IMR-90 (cell line): ENCODE data around the gene SLC39A11. TPM values are rescaled to one million over a fixed set of nuclear protein-coding genes. Genes with fewer than 3 reads are reported as not detected.

Experiments
- ATAC-seq: fragments of 200-7000 bp; cut with Tn5 transposase; 2 replicates; pipeline ENCODE4 v1.9.1; 2020; ENCODE audit warnings: low read depth, mild to moderate bottlenecking, moderate library complexity
- BruUV-seq: library from RNA; stranded (reverse); fragments of 400-500 nt; replicated peaks from 2 replicates; lab custom pipeline; 2021; lab: Mats Ljungman, UMichigan
- CTCF ChIA-PET: fragments of 300-600 bp; formaldehyde crosslinking; extraction: SDS; loops from one replicate; lab custom pipeline; 2021; ENCODE audit warnings: antibody characterized with exemption; lab: Yijun Ruan, JAX
- POLR2A ChIA-PET: fragments of 300-600 bp; sonication (Branson Sonifier 250); formaldehyde crosslinking; loops from one replicate; lab custom pipeline; 2022; ENCODE audit warnings: antibody characterized with exemption; ENCODE audit not compliant: unreplicated experiment; lab: Charles Lee
- DNase-seq: peaks from one replicate; pipeline ENCODE4 v3.0.0; 2013
- H2AFZ ChIP-seq: replicated peaks from 2 replicates; pipeline ENCODE3; 2013; ENCODE audit warnings: low read length, mild to moderate bottlenecking; ENCODE audit not compliant: poor library complexity
- H2AK5ac ChIP-seq: 2 replicates; pipeline ENCODE4 v1.6.1; 2013; ENCODE audit warnings: low read depth, low read length, inconsistent platforms
- H2AK9ac ChIP-seq: replicated peaks from 2 replicates; pipeline ENCODE3; 2013; ENCODE audit warnings: mild to moderate bottlenecking, low read depth, low read length, moderate library complexity; ENCODE audit not compliant: poor library complexity
- H2BK120ac ChIP-seq: 2 replicates; pipeline ENCODE4 v1.6.1; 2013; ENCODE audit warnings: low read depth, low read length, inconsistent platforms
- H2BK15ac ChIP-seq: 3 replicates; pipeline ENCODE4 v1.6.1; 2013; ENCODE audit warnings: low read depth, low read length, inconsistent platforms
- H2BK20ac ChIP-seq: 2 replicates; pipeline ENCODE4 v1.6.1; 2013; ENCODE audit warnings: low read depth, mild to moderate bottlenecking, inconsistent platforms, low read length, moderate library complexity
- H2BK5ac ChIP-seq: 2 replicates; pipeline ENCODE4 v1.6.1; 2013; ENCODE audit warnings: mild to moderate bottlenecking, low read depth, low read length, inconsistent platforms; ENCODE audit not compliant: poor library complexity, severe bottlenecking
- H3K14ac ChIP-seq: replicated peaks from 2 replicates; pipeline ENCODE4 v1.6.1; 2013; ENCODE audit warnings: low read depth, low read length, inconsistent platforms
- H3K18ac ChIP-seq: 2 replicates; pipeline ENCODE4 v1.6.1; 2013; ENCODE audit warnings: low read depth, low read length, control low read depth
- H3K23ac ChIP-seq: 2 replicates; pipeline ENCODE4 v1.6.1; 2013; ENCODE audit warnings: low read depth, low read length, inconsistent platforms
- H3K27ac ChIP-seq: 2 replicates; pipeline ENCODE4 v1.5.1; 2013; ENCODE audit warnings: mild to moderate bottlenecking, control low read depth, low read length; ENCODE audit not compliant: insufficient read depth
- H3K27me3 ChIP-seq: 2 replicates; pipeline ENCODE4 v1.6.1; 2013; ENCODE audit warnings: low read length; ENCODE audit not compliant: control insufficient read depth, insufficient read depth
- H3K36me3 ChIP-seq: 2 replicates; pipeline ENCODE4 v1.6.1; 2013; ENCODE audit warnings: low read length, mixed read lengths; ENCODE audit not compliant: control insufficient read depth, insufficient read depth
- H3K4ac ChIP-seq: 2 replicates; pipeline ENCODE4 v1.6.1; 2013; ENCODE audit warnings: low read depth, low read length, inconsistent platforms
- H3K4me1 ChIP-seq: 2 replicates; pipeline ENCODE4 v1.6.1; 2013; ENCODE audit warnings: low read length, mixed read lengths; ENCODE audit not compliant: control insufficient read depth, insufficient read depth
- H3K4me2 ChIP-seq: 2 replicates; pipeline ENCODE4 v1.6.1; 2013; ENCODE audit warnings: low read depth, mild to moderate bottlenecking, control low read depth, low read length, moderate library complexity
- H3K4me3 ChIP-seq: 2 replicates; pipeline ENCODE4 v1.5.1; 2013; ENCODE audit warnings: low read depth, mild to moderate bottlenecking, control low read depth, low read length, moderate library complexity; ENCODE audit not compliant: insufficient read depth
- H3K56ac ChIP-seq: 2 replicates; pipeline ENCODE4 v1.6.1; 2013; ENCODE audit warnings: low read length, inconsistent platforms; ENCODE audit not compliant: insufficient read depth; ENCODE audit errors: extremely low read depth
- H3K79me1 ChIP-seq, 2 experiments: 2 replicates each; pipeline ENCODE4 v1.6.1; 2013; ENCODE audit warnings: low read length in 2 of 2, inconsistent platforms in 1 of 2, low read depth in 1 of 2
- H3K9ac ChIP-seq: 2 replicates; pipeline ENCODE4 v1.6.1; 2013; ENCODE audit warnings: low read depth, low read length, control low read depth
- H3K9me1 ChIP-seq: 2 replicates; pipeline ENCODE4 v1.6.1; 2013; ENCODE audit warnings: low read length, inconsistent platforms; ENCODE audit not compliant: insufficient read depth
- H3K9me3 ChIP-seq: 2 replicates; pipeline ENCODE4 v1.6.1; 2013; ENCODE audit warnings: low read length; ENCODE audit not compliant: control insufficient read depth, insufficient read depth
- H4K20me1 ChIP-seq: 2 replicates; pipeline ENCODE4 v1.6.1; 2013; ENCODE audit warnings: low read length, inconsistent platforms; ENCODE audit not compliant: insufficient read depth
- H4K5ac ChIP-seq: 2 replicates; pipeline ENCODE4 v1.6.1; 2013; ENCODE audit warnings: mild to moderate bottlenecking, low read depth, low read length, control low read depth
- H4K8ac ChIP-seq, 2 experiments: 2 replicates each; pipeline ENCODE4 v1.6.1; 2013; ENCODE audit warnings: low read depth in 2 of 2, low read length in 2 of 2, control low read depth in 1 of 2, inconsistent platforms in 1 of 2
- H4K91ac ChIP-seq: 2 replicates; pipeline ENCODE4 v1.6.1; 2013; ENCODE audit warnings: low read depth, low read length, inconsistent platforms; ENCODE audit not compliant: insufficient read depth
- BHLHE40 ChIP-seq: fragments of 150-350 bp; IDR thresholded peaks from 2 replicates; pipeline ENCODE4 v1.6.1; 2016; ENCODE audit warnings: mild to moderate bottlenecking, low read depth, low read length
- CEBPB ChIP-seq: IDR thresholded peaks from 2 replicates; pipeline ENCODE4 v1.6.1; 2012; ENCODE audit warnings: low read depth, low read length, improper control_type of control experiment
- CHD1 ChIP-seq: IDR thresholded peaks from 2 replicates; pipeline ENCODE4 v1.6.1; 2012; ENCODE audit warnings: low read depth, low read length, improper control_type of control experiment
- FOS ChIP-seq: fragments of 150-350 bp; IDR thresholded peaks from 2 replicates; pipeline ENCODE4 v1.6.1; 2016; ENCODE audit warnings: low read depth, low read length
- MAFK ChIP-seq: IDR thresholded peaks from 2 replicates; pipeline ENCODE4 v1.6.1; 2012; ENCODE audit warnings: low read depth, low read length, improper control_type of control experiment
- MAZ ChIP-seq: IDR thresholded peaks from 2 replicates; pipeline ENCODE4 v1.6.1; 2012; ENCODE audit warnings: low read depth, mild to moderate bottlenecking, low read length, improper control_type of control experiment, moderate library complexity, borderline replicate concordance
- MXI1 ChIP-seq: IDR thresholded peaks from 2 replicates; pipeline ENCODE4 v1.6.1; 2012; ENCODE audit warnings: low read depth, mild to moderate bottlenecking, low read length, moderate library complexity, borderline replicate concordance
- NFE2L2 ChIP-seq: fragments of 150-350 bp; IDR thresholded peaks from 2 replicates; pipeline ENCODE4 v1.6.1; 2016; ENCODE audit warnings: low read depth, mild to moderate bottlenecking, low read length
- POLR2A ChIP-seq: IDR thresholded peaks from 2 replicates; pipeline ENCODE4 v1.6.1; 2012; ENCODE audit warnings: mild to moderate bottlenecking, low read depth, low read length
- RAD21 ChIP-seq: IDR thresholded peaks from 2 replicates; pipeline ENCODE4 v1.6.1; 2012; ENCODE audit warnings: low read length, improper control_type of control experiment
- RCOR1 ChIP-seq: IDR thresholded peaks from 2 replicates; pipeline ENCODE4 v1.6.1; 2012; ENCODE audit warnings: mild to moderate bottlenecking, low read length, improper control_type of control experiment; ENCODE audit not compliant: insufficient replicate concordance
- RFX5 ChIP-seq: IDR thresholded peaks from 2 replicates; pipeline ENCODE4 v1.8.0; 2012; ENCODE audit warnings: low read depth, mild to moderate bottlenecking, low read length, moderate library complexity
- SMC3 ChIP-seq: fragments of 150-350 bp; IDR thresholded peaks from 2 replicates; pipeline ENCODE4 v1.6.1; 2016; ENCODE audit warnings: low read depth, mild to moderate bottlenecking, antibody characterized with exemption, low read length, moderate library complexity
- WGBS, 2 experiments: methylation state at CpG; one replicate each; pipeline versions ENCODE4 v1.1.5 to v1.1.7; 2013; ENCODE audit warnings: missing lambda C conversion rate in 2 of 2; ENCODE audit not compliant: insufficient read length in 1 of 2; ENCODE audit errors: extremely low coverage in 2 of 2; 5-methylcytosine and 5-hydroxymethylcytosine counted together
- dilution Hi-C: fragments of 300-500 bp; cut with HindIII; formaldehyde crosslinking; loops from one replicate; pipeline ENCODE4 v1.14.3; 2018; ENCODE audit warnings: low sequenced_read_pairs; ENCODE audit not compliant: unreplicated experiment
- in situ Hi-C: fragments of 300-500 bp; cut with MboI; formaldehyde crosslinking; loops from 3 replicates; pipeline ENCODE4 v1.14.3; 2019; ENCODE audit warnings: low sequenced_read_pairs, inconsistent platforms, mixed read lengths
- intact Hi-C: fragments of 100-400 bp; cut with micrococcal nuclease; formaldehyde crosslinking; loops from 2 replicates; pipeline ENCODE4 v1.10.0; 2022
- polyA plus RNA-seq, 3 experiments: library from polyadenylated mRNA; depleted of rRNA; stranded (reverse); fragments of >200 nt; gene quantifications; 2 replicates each; pipeline ENCODE4 v1.2.3, GENCODE V29; 2012; ENCODE audit warnings: low replicate concordance in 1 of 3
- total RNA-seq: library from RNA; depleted of rRNA; stranded (reverse); fragments of >200 nt; gene quantifications from 2 replicates; pipeline ENCODE4 v1.2.3, GENCODE V29; 2012
- TF ChIP-seq, protein P1 (sequence below): fragments of 150-350 bp; IDR thresholded peaks from 2 replicates; pipeline ENCODE4 v1.6.1; 2017; ENCODE audit warnings: mild to moderate bottlenecking, antibody characterized with exemption, low read length, low read depth
- TF ChIP-seq, protein P2 (sequence below): conservative IDR thresholded peaks from 2 replicates; pipeline ENCODE4 v1.5.1; 2012; ENCODE audit warnings: mild to moderate bottlenecking, low read depth, low read length, improper control_type of control experiment
- TF ChIP-seq, protein P3 (sequence below): fragments of 150-350 bp; IDR thresholded peaks from 2 replicates; pipeline ENCODE4 v1.6.1; 2016; ENCODE audit warnings: low read depth, mild to moderate bottlenecking, low read length, moderate library complexity, borderline replicate concordance

SLC39A11 gene
- total and polyA plus RNA-seq, 2 of the 4 experiments (the other 2 are of a cell fraction) = 8.8 to 14.3 TPM

DNA sequence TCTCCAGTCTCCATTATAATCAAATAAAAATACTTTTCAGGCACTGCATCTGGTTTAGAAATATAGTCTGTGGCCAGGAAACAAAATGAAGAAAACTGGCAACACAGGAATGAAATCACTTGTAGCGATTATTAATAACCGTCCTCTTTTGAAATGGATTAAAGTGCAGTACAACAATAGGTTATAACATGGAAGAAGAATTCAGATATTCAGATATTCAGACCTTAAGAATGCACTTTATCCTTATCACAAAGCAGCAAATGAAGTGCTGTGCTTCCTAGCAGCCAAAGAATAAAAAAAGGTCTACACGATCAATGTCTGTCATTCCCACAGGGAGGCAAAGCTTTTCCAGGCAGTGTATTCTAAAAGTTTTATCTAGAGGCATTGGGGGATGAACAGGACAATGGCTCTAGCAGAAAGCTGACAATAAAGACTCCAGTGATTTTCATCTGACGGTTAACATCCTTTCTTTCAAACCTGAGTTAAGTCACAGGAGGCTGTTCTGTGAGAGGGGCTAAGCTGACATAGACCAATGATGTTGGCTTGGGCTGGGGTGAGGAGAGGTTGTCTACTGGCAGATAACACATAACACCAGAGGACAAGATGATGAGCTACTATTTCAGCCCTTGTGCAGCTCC lies 259.2 kb downstream of the SLC39A11 start:
- no peaks in the 10 kb centered on the region for H3K79me1 ChIP-seq
- no CpG with 5 or more reads among the region's 4 CpGs for WGBS, 2 experiments

More for the DNA sequence above, 259.2 kb downstream of the SLC39A11 start:
- Histone ChIP-seq H2BK20ac (no peak overlapping the region), H3K4me2 (no peak overlapping the region), H3K9me1 (no peaks in the 10 kb centered on the region), H4K91ac (no peak overlapping the region), H4K8ac (no peak overlapping the region), H2AFZ (no peak overlapping the region), H3K23ac (no peak overlapping the region), H3K9ac (no peak overlapping the region), H2BK15ac (no peak overlapping the region), H3K4me1 (no peaks in the 10 kb centered on the region), H3K18ac (no peak overlapping the region), H3K27me3 (no peaks in the 10 kb centered on the region), H3K27ac (no peak overlapping the region), H3K36me3 (no peaks in the 10 kb centered on the region), H2BK5ac (no peak overlapping the region), H2AK9ac (no peak overlapping the region), H4K20me1 (no peaks in the 10 kb centered on the region), H3K9me3 (no peaks in the 10 kb centered on the region), H3K4ac (no peak overlapping the region), H2AK5ac (no peak overlapping the region), H3K56ac (no peak overlapping the region), H3K14ac (no peak overlapping the region), H3K4me3 (no peak overlapping the region), H2BK120ac (no peak overlapping the region), H4K5ac (no peak overlapping the region)
- ATAC-seq (no peak), DNase-seq (no peak)
- CTCF ChIA-PET = no interaction called here
- in situ Hi-C loops (no loop called here), intact Hi-C loops (loop anchor here (10.0 kb wide), 1 partner anchor 58 kb away; no protein-coding TSS in a partner anchor), dilution Hi-C loops (no loop called here)
- TF ChIP-seq BHLHE40 (no peak), CHD1 (no peak), SMC3 (no peak), MXI1 (no peak), POLR2A (no peak), RAD21 (no peak), CEBPB (no peak), MAZ (no peak), RCOR1 (no peak), NFE2L2 (no peak), FOS (no peak), MAFK (no peak), RFX5 (no peak)
- TF ChIP-seq, protein P1, sequence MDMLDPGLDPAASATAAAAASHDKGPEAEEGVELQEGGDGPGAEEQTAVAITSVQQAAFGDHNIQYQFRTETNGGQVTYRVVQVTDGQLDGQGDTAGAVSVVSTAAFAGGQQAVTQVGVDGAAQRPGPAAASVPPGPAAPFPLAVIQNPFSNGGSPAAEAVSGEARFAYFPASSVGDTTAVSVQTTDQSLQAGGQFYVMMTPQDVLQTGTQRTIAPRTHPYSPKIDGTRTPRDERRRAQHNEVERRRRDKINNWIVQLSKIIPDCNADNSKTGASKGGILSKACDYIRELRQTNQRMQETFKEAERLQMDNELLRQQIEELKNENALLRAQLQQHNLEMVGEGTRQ = no peak
- TF ChIP-seq, protein P2, sequence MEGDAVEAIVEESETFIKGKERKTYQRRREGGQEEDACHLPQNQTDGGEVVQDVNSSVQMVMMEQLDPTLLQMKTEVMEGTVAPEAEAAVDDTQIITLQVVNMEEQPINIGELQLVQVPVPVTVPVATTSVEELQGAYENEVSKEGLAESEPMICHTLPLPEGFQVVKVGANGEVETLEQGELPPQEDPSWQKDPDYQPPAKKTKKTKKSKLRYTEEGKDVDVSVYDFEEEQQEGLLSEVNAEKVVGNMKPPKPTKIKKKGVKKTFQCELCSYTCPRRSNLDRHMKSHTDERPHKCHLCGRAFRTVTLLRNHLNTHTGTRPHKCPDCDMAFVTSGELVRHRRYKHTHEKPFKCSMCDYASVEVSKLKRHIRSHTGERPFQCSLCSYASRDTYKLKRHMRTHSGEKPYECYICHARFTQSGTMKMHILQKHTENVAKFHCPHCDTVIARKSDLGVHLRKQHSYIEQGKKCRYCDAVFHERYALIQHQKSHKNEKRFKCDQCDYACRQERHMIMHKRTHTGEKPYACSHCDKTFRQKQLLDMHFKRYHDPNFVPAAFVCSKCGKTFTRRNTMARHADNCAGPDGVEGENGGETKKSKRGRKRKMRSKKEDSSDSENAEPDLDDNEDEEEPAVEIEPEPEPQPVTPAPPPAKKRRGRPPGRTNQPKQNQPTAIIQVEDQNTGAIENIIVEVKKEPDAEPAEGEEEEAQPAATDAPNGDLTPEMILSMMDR = no peak
- TF ChIP-seq, protein P3, sequence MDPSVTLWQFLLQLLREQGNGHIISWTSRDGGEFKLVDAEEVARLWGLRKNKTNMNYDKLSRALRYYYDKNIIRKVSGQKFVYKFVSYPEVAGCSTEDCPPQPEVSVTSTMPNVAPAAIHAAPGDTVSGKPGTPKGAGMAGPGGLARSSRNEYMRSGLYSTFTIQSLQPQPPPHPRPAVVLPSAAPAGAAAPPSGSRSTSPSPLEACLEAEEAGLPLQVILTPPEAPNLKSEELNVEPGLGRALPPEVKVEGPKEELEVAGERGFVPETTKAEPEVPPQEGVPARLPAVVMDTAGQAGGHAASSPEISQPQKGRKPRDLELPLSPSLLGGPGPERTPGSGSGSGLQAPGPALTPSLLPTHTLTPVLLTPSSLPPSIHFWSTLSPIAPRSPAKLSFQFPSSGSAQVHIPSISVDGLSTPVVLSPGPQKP = no peak
- BruUV-seq = no TSS peak
- POLR2A ChIA-PET = no interaction called here
